ENCODE results near the gene MSL1. TPM values are rescaled to one million over a fixed set of nuclear protein-coding genes. Genes with fewer than 3 reads are reported as not detected.

Gene MSL1
- total and polyA plus RNA-seq, 12 donors = 26.3 to 65.0 (median 40.4) TPM

GRCh38 chr17:40181205-40181604 is 59.4 kb downstream of the MSL1 start:
- ATAC-seq = peak in 1 of 8 donors; percentile 20
- intact Hi-C loops (cut with DNase I) = no loop called here
- no peak overlapping the region for H3K4me3 ChIP-seq
- 63 to 70% methylated on average over 8 of the region's 8 CpGs for WGBS, 2 donors
- peak overlapping the region in 1 of 10 donors; percentile 12 for H3K27ac ChIP-seq
- H3K9me3 ChIP-seq = no peaks in the 10 kb centered on the region
- TF ChIP-seq CTCF (IDR thresholded peaks at IDR 0.05) = no peak
- peaks cover 0 to 24% (median 2%) of the 10 kb centered on the region in 9 donors for H3K36me3 ChIP-seq
- no peak for DNase-seq
- H3K4me1 ChIP-seq = peaks cover 6 to 40% (median 11%) of the 10 kb centered on the region in 9 donors
- peaks cover 0 to 14% (median 0%) of the 10 kb centered on the region in 7 donors for H3K27me3 ChIP-seq

GRCh38 chr17:40182606-40183005 is 60.8 kb downstream of the MSL1 start:
- Histone ChIP-seq H3K9me3 (no peaks in the 10 kb centered on the region), H3K27ac (no peak overlapping the region), H3K4me1 (peaks cover 0 to 31% (median 6%) of the 10 kb centered on the region in 9 donors), H3K4me3 (no peak overlapping the region), H3K36me3 (peaks cover 0 to 16% (median 0%) of the 10 kb centered on the region in 9 donors), H3K27me3 (peaks cover 0 to 11% (median 0%) of the 10 kb centered on the region in 7 donors)
- intact Hi-C loops (cut with DNase I) = no loop called here
- ATAC-seq = peak in 5 of 8 donors; percentile 40 to 65 (median 47)
- DNase-seq = no peak
- 65 to 74% methylated on average over 6 of the region's 6 CpGs for WGBS, 2 donors
- TF ChIP-seq CTCF (IDR thresholded peaks at IDR 0.05) = no peak

Small RNAs within 50 kb of the gene (microRNA-seq; reads per million reads assigned to microRNA genes)
- 2.6 to 3.0 reads per million in 2 donors for gene MIR6866

Other genes starting within 250 kb of the MSL1 start
- gene GSDMB, start 203.3 kb upstream of the MSL1 start, total RNA-seq = 1 to 10 TPM in 9 of 10 donors, under 1 TPM in 1; 0.72 to 4.6 (median 2.5) TPM
- gene GSDMB, start 203.3 kb upstream of the MSL1 start, polyA plus RNA-seq = 10 to 100 TPM in 1 of 2 donors, 1 to 10 TPM in 1; 2.1 to 11.9 TPM
- 10 to 100 TPM; 33.5 to 94.3 (median 66.8) TPM for gene ORMDL3, start 194.4 kb upstream of the MSL1 start, total RNA-seq
- 10 to 100 TPM; 51.4 to 56.3 TPM for gene ORMDL3, start 194.4 kb upstream of the MSL1 start, polyA plus RNA-seq
- not detected for gene LRRC3C, start 194.2 kb upstream of the MSL1 start, total RNA-seq
- not detected for gene LRRC3C, start 194.2 kb upstream of the MSL1 start, polyA plus RNA-seq
- 1 to 10 TPM in 1 of 10 donors, under 1 TPM in 4, not detected in 5; 0.15 to 1.3 (median 0.57) TPM for gene GSDMA, start 159.0 kb upstream of the MSL1 start, total RNA-seq
- under 1 TPM in 1 of 2 donors, not detected in 1; 0.06 TPM for gene GSDMA, start 159.0 kb upstream of the MSL1 start, polyA plus RNA-seq
- 100 to 1,000 TPM in 1 of 10 donors, 10 to 100 TPM in 9; 76.5 to 113 (median 81.8) TPM for gene PSMD3, start 141.2 kb upstream of the MSL1 start, total RNA-seq
- 100 to 1,000 TPM in 1 of 2 donors, 10 to 100 TPM in 1; 46.7 to 109 TPM for gene PSMD3, start 141.2 kb upstream of the MSL1 start, polyA plus RNA-seq
- gene CSF3, start 106.5 kb upstream of the MSL1 start, total RNA-seq = 1 to 10 TPM in 2 of 10 donors, under 1 TPM in 1, not detected in 7; 0.81 to 4.2 (median 1.6) TPM
- under 1 TPM; 0.29 to 0.32 TPM for gene CSF3, start 106.5 kb upstream of the MSL1 start, polyA plus RNA-seq
- 10 to 100 TPM; 46.7 to 63.2 (median 58.4) TPM for gene MED24, start 67.6 kb upstream of the MSL1 start, total RNA-seq
- gene MED24, start 67.6 kb upstream of the MSL1 start, polyA plus RNA-seq = 10 to 100 TPM; 47.2 to 75.6 TPM
- gene THRA, start 59.0 kb upstream of the MSL1 start, total RNA-seq = 100 to 1,000 TPM in 1 of 10 donors, 10 to 100 TPM in 9; 59.8 to 102 (median 69.7) TPM
- gene THRA, start 59.0 kb upstream of the MSL1 start, polyA plus RNA-seq = 10 to 100 TPM; 29.8 to 44.2 TPM
- 10 to 100 TPM in 7 of 10 donors, 1 to 10 TPM in 3; 5.5 to 41.3 (median 29.9) TPM for gene NR1D1, start 21.4 kb upstream of the MSL1 start, total RNA-seq
- 10 to 100 TPM in 1 of 2 donors, 1 to 10 TPM in 1; 7.1 to 24.4 TPM for gene NR1D1, start 21.4 kb upstream of the MSL1 start, polyA plus RNA-seq
- gene CASC3, start 18.6 kb downstream of the MSL1 start, total RNA-seq = 10 to 100 TPM; 39.9 to 56.8 (median 43.7) TPM
- gene CASC3, start 18.6 kb downstream of the MSL1 start, polyA plus RNA-seq = 10 to 100 TPM; 21.3 to 41.0 TPM
- gene RAPGEFL1, start 55.5 kb downstream of the MSL1 start, total RNA-seq = 1 to 10 TPM; 2.2 to 5.7 (median 3.2) TPM
- 10 to 100 TPM in 1 of 2 donors, 1 to 10 TPM in 1; 2.9 to 21.9 TPM for gene RAPGEFL1, start 55.5 kb downstream of the MSL1 start, polyA plus RNA-seq
- gene WIPF2, start 97.3 kb downstream of the MSL1 start, total RNA-seq = 10 to 100 TPM in 8 of 10 donors, 1 to 10 TPM in 2; 8.1 to 16.0 (median 12.8) TPM
- gene WIPF2, start 97.3 kb downstream of the MSL1 start, polyA plus RNA-seq = 1 to 10 TPM; 5.1 to 8.4 TPM
- gene CDC6, start 165.9 kb downstream of the MSL1 start, total RNA-seq = 1 to 10 TPM in 4 of 10 donors, under 1 TPM in 6; 0.49 to 3.0 (median 0.86) TPM
- gene CDC6, start 165.9 kb downstream of the MSL1 start, polyA plus RNA-seq = 1 to 10 TPM in 1 of 2 donors, under 1 TPM in 1; 0.66 to 1.8 TPM
- gene RARA, start 187.2 kb downstream of the MSL1 start, total RNA-seq = 10 to 100 TPM; 11.2 to 34.0 (median 18.3) TPM
- 10 to 100 TPM; 19.0 to 20.8 TPM for gene RARA, start 187.2 kb downstream of the MSL1 start, polyA plus RNA-seq
- gene GJD3, start 242.8 kb downstream of the MSL1 start, total RNA-seq = 1 to 10 TPM in 9 of 10 donors, under 1 TPM in 1; 0.79 to 6.2 (median 2.1) TPM
- under 1 TPM; 0.65 to 0.88 TPM for gene GJD3, start 242.8 kb downstream of the MSL1 start, polyA plus RNA-seq